ENCODE results near the gene OR7G3. TPM values are rescaled to one million over a fixed set of nuclear protein-coding genes. Genes with fewer than 3 reads are reported as not detected.
A peak's percentile ranks its signal among the peaks of the same experiment; 100 is the strongest.

The OR7G3 gene
- total and polyA plus RNA-seq, 2 of the 8 experiments (the other 6 are each of a cell fraction or from before 2014, with no cell fraction given) = not detected

DNA sequence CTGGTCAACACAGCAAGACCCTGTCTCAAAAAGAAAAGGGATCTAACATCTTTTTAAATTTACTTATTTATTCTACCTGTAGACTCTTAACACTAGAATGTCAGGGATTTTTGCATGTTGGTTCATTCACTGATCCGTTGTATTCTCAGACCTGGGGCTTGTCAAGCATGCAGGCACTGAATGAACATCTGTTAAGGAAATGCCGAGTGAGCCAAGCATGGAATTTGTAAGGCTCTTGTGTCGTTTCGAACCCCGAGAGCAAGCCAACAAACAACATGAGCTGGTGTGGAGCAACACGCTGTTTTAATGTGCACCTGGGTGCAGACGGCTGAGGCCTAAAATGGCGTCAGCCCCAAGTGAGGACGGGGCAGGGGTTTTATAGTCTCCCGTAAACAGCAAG is 49.8 kb downstream of the OR7G3 start:
- WGBS, 2 experiments (ENCODE audit: extremely low coverage in 1 of 2, insufficient coverage in 1 of 2, insufficient read length in 1 of 2, insufficient replicate concordance in 2 of 2, low coverage in 1 of 2, low lambda C conversion rate in 2 of 2, missing lambda C conversion rate in 1 of 2) = 95% methylated on average over 10 of the region's 10 CpGs; no CpG with 5 or more reads in 1 of the 2 experiments
- no peak overlapping the region for H4K91ac ChIP-seq (replicated peaks; ENCODE audit: insufficient read length, low read length)
- peaks cover 6 to 15% (median 10%) of the 10 kb centered on the region in 4 experiments for H3K4me1 ChIP-seq (replicated peaks in 1 of 4; ENCODE audit: control insufficient read depth in 3 of 4, insufficient read depth in 4 of 4, low read length in 3 of 4)
- H3K9ac ChIP-seq (replicated peaks in 1 of 4; ENCODE audit: extremely low read depth in 1 of 4, low read depth in 3 of 4, low read length in 3 of 4) = no peak overlapping the region
- H3K79me2 ChIP-seq (ENCODE audit: control insufficient read depth in 1 of 2, insufficient read depth in 2 of 2, low read length in 2 of 2) = no peaks in the 10 kb centered on the region
- H2BK120ac ChIP-seq (replicated peaks; ENCODE audit: low read depth, low read length) = no peak overlapping the region
- H4K8ac ChIP-seq (ENCODE audit: extremely low read depth, insufficient read depth, low read length) = no peak overlapping the region
- no peak overlapping the region for H3K27ac ChIP-seq (ENCODE audit: low read depth, low read length)
- H3K9me3 ChIP-seq (ENCODE audit: insufficient read depth in 2 of 2, low read depth in 1 of 2, low read length in 1 of 2) = no peaks in the 10 kb centered on the region
- DNase-seq (ENCODE audit: low read depth in 1 of 2, low spot score in 2 of 2) (no peak), FAIRE-seq (no peak)
- H3K4ac ChIP-seq (replicated peaks; ENCODE audit: insufficient read length, low read depth, low read length) = no peak overlapping the region
- H3K56ac ChIP-seq (replicated peaks; ENCODE audit: insufficient read length, low read depth, low read length) = no peak overlapping the region
- H3K23me2 ChIP-seq (ENCODE audit: low read depth, low read length) = no peaks in the 10 kb centered on the region
- no peak overlapping the region; the same call in 1 of the 2 replicates for H3K18ac ChIP-seq (ENCODE audit: extremely low read depth, low read length)
- H3K36me3 ChIP-seq (ENCODE audit: control insufficient read depth in 2 of 4, insufficient read depth in 4 of 4, low read length in 3 of 4) = no peaks in the 10 kb centered on the region
- no peak overlapping the region for H4K5ac ChIP-seq (ENCODE audit: insufficient read length, low read depth, low read length)
- no peaks in the 10 kb centered on the region for H4K20me1 ChIP-seq (replicated peaks in 1 of 2; ENCODE audit: control insufficient read depth in 1 of 2, insufficient read depth in 2 of 2, low read length in 2 of 2)
- 0 out of 2 replicates have a peak overlapping the region, but pooled peaks have one; percentile 12 for H2BK5ac ChIP-seq (ENCODE audit: low read depth, low read length)
- no peaks in the 10 kb centered on the region for H3K79me1 ChIP-seq (ENCODE audit: low read depth, low read length)
- ChIA-PET CTCF (ENCODE audit: partially characterized antibody) (no interaction called here), POLR2A (ENCODE audit: partially characterized antibody) (no interaction called here)
- H3K14ac ChIP-seq (ENCODE audit: insufficient read length) = no peak overlapping the region
- no peak overlapping the region for H2BK15ac ChIP-seq (ENCODE audit: low read length)
- peak overlapping the region; percentile 22; the same call in 1 of the 2 replicates for H2BK12ac ChIP-seq (ENCODE audit: low read depth, low read length)
- no peak overlapping the region for H3K4me2 ChIP-seq (ENCODE audit: insufficient read depth in 1 of 2, low read depth in 2 of 2, low read length in 2 of 2)
- no peak overlapping the region for H3K4me3 ChIP-seq (ENCODE audit: extremely low read depth in 1 of 4, insufficient read depth in 2 of 4, low read depth in 3 of 4, low read length in 4 of 4)
- H2AFZ ChIP-seq (ENCODE audit: low read length) = peak overlapping the region; percentile 81; the same call in 1 of the 2 replicates
- no peak overlapping the region for H2AK5ac ChIP-seq (ENCODE audit: low read depth, low read length)
- H3K27me3 ChIP-seq (replicated peaks in 1 of 4; ENCODE audit: control insufficient read depth in 3 of 4, extremely low read depth in 1 of 4, insufficient read depth in 3 of 4, low read length in 3 of 4) = no peaks in the 10 kb centered on the region
- no peak overlapping the region for H3K23ac ChIP-seq (ENCODE audit: insufficient read length)
- H2BK20ac ChIP-seq (ENCODE audit: low read length) = 0 out of 2 replicates have a peak overlapping the region, but pooled peaks have one; percentile 62
- no peak for TF ChIP-seq CBX8 (IDR thresholded peaks at IDR 0.05; ENCODE audit: borderline replicate concordance, low read depth, low read length)
- no peak for TF ChIP-seq JUN (IDR thresholded peaks at IDR 0.05; ENCODE audit: low read depth, low read length)
- no peak for TF ChIP-seq CHD1 (IDR thresholded peaks at IDR 0.05; ENCODE audit: low read depth, low read length)
- TF ChIP-seq BACH1 (IDR thresholded peaks at IDR 0.05; ENCODE audit: low read length) = no peak

Measured in H1 (cell line).